Gastroesophageal sphincter (tissue), 4 donors: Measurements from ENCODE around the gene ZKSCAN2. TPM values are rescaled to one million over a fixed set of nuclear protein-coding genes. Genes with fewer than 3 reads are reported as not detected.

ENCODE experiments used
- ATAC-seq: fragments of 150-250 bp; one replicate; pipeline ENCODE4 v1.9.1; 2016; ENCODE audit warnings: mild to moderate bottlenecking, moderate library complexity
- H3K27ac ChIP-seq, 4 donors: fragments of 200-600 bp; sonication (generic) in 3 of 4; 1 replicate in 3 of 4; 2 replicates in 1 of 4; pipeline ENCODE4 v1.5.1; 2016 to 2019
- H3K27me3 ChIP-seq: fragments of 200-600 bp; sonication (generic); one replicate; pipeline ENCODE4 v1.5.1; 2019
- H3K36me3 ChIP-seq, 2 donors: fragments of 200-600 bp; sonication (generic); one replicate each; pipeline ENCODE4 v1.5.1; 2019; ENCODE audit warnings: control low read depth in 1 of 2
- H3K4me1 ChIP-seq, 3 donors: fragments of 200-600 bp; sonication (generic); 1 replicate in 2 of 3; 2 replicates in 1 of 3; pipeline ENCODE4 v1.5.1; 2016 to 2019; ENCODE audit warnings: control low read depth in 2 of 3
- H3K4me3 ChIP-seq, 2 donors: fragments of 200-600 bp; sonication (generic); one replicate each; pipeline ENCODE4 v1.5.1; 2019; ENCODE audit warnings: mild to moderate bottlenecking in 1 of 2, moderate library complexity in 1 of 2
- H3K9me3 ChIP-seq, 3 donors: fragments of 200-600 bp; sonication (generic); one replicate each; pipeline ENCODE4 v1.5.1; 2017 to 2019; ENCODE audit warnings: control low read depth in 2 of 3
- CTCF ChIP-seq, 4 experiments: fragments of 200-600 bp in 2 of 4; fragments of 450-650 bp in 2 of 4; sonication (generic) in 1 of 4; IDR thresholded peaks; one replicate each; pipeline ENCODE4 v1.5.1; 2017 to 2019; ENCODE audit warnings: antibody characterized with exemption in 4 of 4, mild to moderate bottlenecking in 2 of 4, moderate library complexity in 2 of 4
- EP300 ChIP-seq: sonication (generic); formaldehyde crosslinking; IDR thresholded peaks from one replicate; pipeline ENCODE4 v1.6.1; 2017; ENCODE audit warnings: antibody characterized with exemption, mild to moderate bottlenecking
- POLR2A ChIP-seq, 2 donors: fragments of 450-650 bp; IDR thresholded peaks; one replicate each; pipeline ENCODE4 v1.6.1; 2017; ENCODE audit warnings: antibody characterized with exemption in 2 of 2, mild to moderate bottlenecking in 2 of 2, moderate library complexity in 1 of 2
- POLR2AphosphoS5 ChIP-seq: sonication (generic); formaldehyde crosslinking; IDR thresholded peaks from one replicate; pipeline ENCODE4 v1.6.1; 2017; ENCODE audit warnings: antibody characterized with exemption
- WGBS, 2 donors: methylation state at CpG; one replicate each; pipeline ENCODE4 v1.1.5; 2018; ENCODE audit warnings: low coverage in 1 of 2; 5-methylcytosine and 5-hydroxymethylcytosine counted together
- total RNA-seq, 4 donors: library from RNA; depleted of rRNA; stranded (reverse); fragments of >200 nt; gene quantifications; one replicate each; pipeline ENCODE4 v1.1.0, GENCODE V29; 2016

The ZKSCAN2 gene
- total RNA-seq, 4 donors from 2014 or later = 3.6 to 6.8 (median 5.5) TPM

GRCh38 chr16:25224731-25225319 is 32.8 kb downstream of the ZKSCAN2 start:
- Histone ChIP-seq H3K36me3 (no peaks in the 10 kb centered on the region), H3K9me3 (no peaks in the 10 kb centered on the region), H3K27me3 (no peaks in the 10 kb centered on the region), H3K27ac (no peak overlapping the region), H3K4me3 (no peak overlapping the region), H3K4me1 (peaks cover 0 to 9% (median 0%) of the 10 kb centered on the region in 3 donors)
- TF ChIP-seq CTCF (IDR thresholded peaks at IDR 0.05) (no peak), POLR2A (IDR thresholded peaks at IDR 0.05) (no peak), EP300 (no peak), POLR2AphosphoS5 (no peak)
- no peak for ATAC-seq
- 70 to 91% methylated on average over 4 to 6 of the region's 7 CpGs for WGBS, 2 donors

- ATAC-seq = no peak
- H3K27me3 ChIP-seq = no peaks in the 10 kb centered on the region
- no peaks in the 10 kb centered on the region for H3K9me3 ChIP-seq
- H3K4me3 ChIP-seq = no peak overlapping the region
- H3K4me1 ChIP-seq = peaks cover 0 to 9% (median 0%) of the 10 kb centered on the region in 3 donors
- H3K36me3 ChIP-seq = no peaks in the 10 kb centered on the region
- no peak overlapping the region for H3K27ac ChIP-seq
- TF ChIP-seq POLR2AphosphoS5 (no peak), POLR2A (IDR thresholded peaks at IDR 0.05) (no peak), EP300 (no peak), CTCF (IDR thresholded peaks at IDR 0.05) (no peak)
- WGBS, 2 donors = 58% methylated on average over 2 of the region's 6 CpGs; no CpG with 5 or more reads in 1 of the 2 donors
Measured at GRCh38 chr16:25223964-25224363, 33.7 kb downstream of the ZKSCAN2 start.

- 85% methylated on average over 3 of the region's 8 CpGs; no CpG with 5 or more reads in 1 of the 2 donors for WGBS, 2 donors
- TF ChIP-seq EP300 = no peak
- TF ChIP-seq POLR2A (IDR thresholded peaks at IDR 0.05) = no peak
- no peak for TF ChIP-seq CTCF (IDR thresholded peaks at IDR 0.05)
- no peak for TF ChIP-seq POLR2AphosphoS5
- H3K27me3 ChIP-seq = no peaks in the 10 kb centered on the region
- H3K27ac ChIP-seq = no peak overlapping the region
- no peak for ATAC-seq
- no peak overlapping the region for H3K4me3 ChIP-seq
- peaks cover 0 to 9% (median 0%) of the 10 kb centered on the region in 3 donors for H3K4me1 ChIP-seq
- no peaks in the 10 kb centered on the region for H3K9me3 ChIP-seq
- H3K36me3 ChIP-seq = no peaks in the 10 kb centered on the region
Measured at GRCh38 chr16:25222959-25223358, 34.7 kb downstream of the ZKSCAN2 start.

GRCh38 chr16:25219070-25219737 is 38.4 kb downstream of the ZKSCAN2 start:
- ATAC-seq = no peak
- no peaks in the 10 kb centered on the region for H3K36me3 ChIP-seq
- H3K9me3 ChIP-seq = no peaks in the 10 kb centered on the region
- H3K27me3 ChIP-seq = no peaks in the 10 kb centered on the region
- TF ChIP-seq EP300 (no peak), POLR2AphosphoS5 (no peak), CTCF (IDR thresholded peaks at IDR 0.05) (no peak), POLR2A (IDR thresholded peaks at IDR 0.05) (no peak)
- H3K4me1 ChIP-seq = no peaks in the 10 kb centered on the region
- 84% methylated on average over 2 of the region's 3 CpGs; no CpG with 5 or more reads in 1 of the 2 donors for WGBS, 2 donors
- H3K4me3 ChIP-seq = no peak overlapping the region
- no peak overlapping the region for H3K27ac ChIP-seq

- 80 to 93% methylated on average over 1 to 4 of the region's 4 CpGs for WGBS, 2 donors
- Histone ChIP-seq H3K4me1 (no peaks in the 10 kb centered on the region), H3K27ac (no peak overlapping the region), H3K27me3 (no peaks in the 10 kb centered on the region), H3K4me3 (no peak overlapping the region), H3K36me3 (no peaks in the 10 kb centered on the region), H3K9me3 (peaks cover 0 to 4% (median 0%) of the 10 kb centered on the region in 3 donors)
- TF ChIP-seq CTCF (IDR thresholded peaks at IDR 0.05) (no peak), POLR2A (IDR thresholded peaks at IDR 0.05) (no peak), EP300 (no peak), POLR2AphosphoS5 (no peak)
- ATAC-seq = no peak
Measured at GRCh38 chr16:25217921-25218320, 39.7 kb downstream of the ZKSCAN2 start.
